Mesenchymal stem cell (in vitro differentiated cells and primary cell): Measurements from ENCODE around the gene MYH13.

Source experiments
- DNase-seq: peaks from one replicate; pipeline ENCODE4 v3.0.0-alpha.2; 2013
- H2AFZ ChIP-seq: one replicate; pipeline ENCODE4 v1.6.1; 2013; ENCODE audit warnings: low read depth, mild to moderate bottlenecking, control low read depth, inconsistent platforms, low read length, moderate library complexity
- H2AK5ac ChIP-seq: 2 replicates; pipeline ENCODE4 v1.6.1; 2013; ENCODE audit warnings: low read length, moderate library complexity, mild to moderate bottlenecking, inconsistent platforms; ENCODE audit not compliant: severe bottlenecking
- H2BK120ac ChIP-seq: one replicate; pipeline ENCODE4 v1.6.1; 2013; ENCODE audit warnings: low read depth, mild to moderate bottlenecking, inconsistent platforms, low read length, moderate library complexity
- H2BK12ac ChIP-seq, 2 experiments: one replicate each; pipeline ENCODE4 v1.6.1; 2013; ENCODE audit warnings: inconsistent platforms in 2 of 2, low read length in 2 of 2, mild to moderate bottlenecking in 2 of 2, moderate library complexity in 2 of 2, control low read depth in 1 of 2
- H2BK15ac ChIP-seq: one replicate; pipeline ENCODE4 v1.6.1; 2013; ENCODE audit warnings: mild to moderate bottlenecking, low read depth, inconsistent platforms; ENCODE audit not compliant: poor library complexity, severe bottlenecking
- H2BK5ac ChIP-seq: 2 replicates; pipeline ENCODE4 v1.6.1; 2013; ENCODE audit warnings: low read depth, mild to moderate bottlenecking, low read length, control low read depth, inconsistent platforms; ENCODE audit not compliant: poor library complexity, severe bottlenecking
- H3K14ac ChIP-seq, 2 experiments: one replicate each; pipeline ENCODE4 v1.6.1; 2013; ENCODE audit warnings: inconsistent platforms in 2 of 2, low read length in 2 of 2, control low read depth in 1 of 2, mild to moderate bottlenecking in 1 of 2, moderate library complexity in 1 of 2
- H3K18ac ChIP-seq, 2 experiments: one replicate each; pipeline ENCODE4 v1.6.1; 2013; ENCODE audit warnings: inconsistent platforms in 2 of 2, low read length in 2 of 2, control low read depth in 1 of 2, low read depth in 1 of 2, mild to moderate bottlenecking in 1 of 2
- H3K23ac ChIP-seq, 2 experiments: one replicate each; pipeline ENCODE4 v1.6.1; 2013; ENCODE audit warnings: inconsistent platforms in 2 of 2, low read length in 2 of 2, mild to moderate bottlenecking in 2 of 2, moderate library complexity in 2 of 2, control low read depth in 1 of 2
- H3K27ac ChIP-seq: 2 replicates; pipeline ENCODE4 v1.5.1; 2013; ENCODE audit warnings: mild to moderate bottlenecking, moderate library complexity, low read length, control low read depth, inconsistent platforms; ENCODE audit not compliant: poor library complexity, severe bottlenecking
- H3K27me3 ChIP-seq, 2 experiments: 2 replicates each; pipeline versions ENCODE4 v1.6.1 to v1.7.0; 2013; ENCODE audit warnings: low read length in 2 of 2, mild to moderate bottlenecking in 2 of 2, moderate library complexity in 2 of 2, control low read depth in 1 of 2, inconsistent platforms in 1 of 2; ENCODE audit not compliant: control insufficient read depth in 1 of 2, insufficient read depth in 1 of 2
- H3K36me3 ChIP-seq, 2 experiments: 2 replicates each; pipeline versions ENCODE4 v1.6.1 to v1.7.0; 2013; ENCODE audit warnings: low read length in 2 of 2, control low read depth in 1 of 2, inconsistent platforms in 1 of 2, low read depth in 1 of 2, mild to moderate bottlenecking in 1 of 2; ENCODE audit not compliant: insufficient read depth in 2 of 2, control insufficient read depth in 1 of 2
- H3K4ac ChIP-seq, 2 experiments: one replicate each; pipeline ENCODE4 v1.6.1; 2013; ENCODE audit warnings: inconsistent platforms in 2 of 2, low read length in 2 of 2, mild to moderate bottlenecking in 2 of 2, moderate library complexity in 2 of 2, control low read depth in 1 of 2, low read depth in 1 of 2
- H3K4me1 ChIP-seq: 2 replicates; pipeline ENCODE4 v1.6.1; 2013; ENCODE audit warnings: low read depth, low read length, control low read depth; ENCODE audit not compliant: control insufficient read depth, insufficient read depth
- H3K4me2 ChIP-seq: 2 replicates; pipeline ENCODE4 v1.6.1; 2013; ENCODE audit warnings: low read length, mild to moderate bottlenecking, inconsistent platforms; ENCODE audit not compliant: poor library complexity, severe bottlenecking
- H3K4me3 ChIP-seq, 2 experiments: 2 replicates each; pipeline versions ENCODE4 v1.5.1 to v1.7.0; 2013; ENCODE audit warnings: low read length in 2 of 2, mild to moderate bottlenecking in 2 of 2, control low read depth in 1 of 2, low read depth in 1 of 2; ENCODE audit not compliant: insufficient read depth in 1 of 2
- H3K79me1 ChIP-seq: replicated peaks from 2 replicates; pipeline ENCODE4 v1.6.1; 2013; ENCODE audit warnings: mild to moderate bottlenecking, control low read depth, low read length, inconsistent platforms; ENCODE audit not compliant: poor library complexity, severe bottlenecking
- H3K9ac ChIP-seq: 2 replicates; pipeline ENCODE4 v1.7.0; 2013; ENCODE audit warnings: mild to moderate bottlenecking, low read length, moderate library complexity
- H3K9me3 ChIP-seq: 2 replicates; pipeline ENCODE4 v1.7.0; 2013; ENCODE audit warnings: mild to moderate bottlenecking, low read length; ENCODE audit not compliant: control insufficient read depth
- H4K8ac ChIP-seq: one replicate; pipeline ENCODE4 v1.6.1; 2013; ENCODE audit warnings: inconsistent platforms, mild to moderate bottlenecking, low read length, moderate library complexity
- H4K91ac ChIP-seq: one replicate; pipeline ENCODE4 v1.6.1; 2013; ENCODE audit warnings: mild to moderate bottlenecking, low read length, inconsistent platforms
- WGBS: methylation state at CpG from one replicate; pipeline ENCODE4 v1.1.7; 2013; ENCODE audit warnings: mixed read lengths; 5-methylcytosine and 5-hydroxymethylcytosine counted together

The MYH13 gene

DNA sequence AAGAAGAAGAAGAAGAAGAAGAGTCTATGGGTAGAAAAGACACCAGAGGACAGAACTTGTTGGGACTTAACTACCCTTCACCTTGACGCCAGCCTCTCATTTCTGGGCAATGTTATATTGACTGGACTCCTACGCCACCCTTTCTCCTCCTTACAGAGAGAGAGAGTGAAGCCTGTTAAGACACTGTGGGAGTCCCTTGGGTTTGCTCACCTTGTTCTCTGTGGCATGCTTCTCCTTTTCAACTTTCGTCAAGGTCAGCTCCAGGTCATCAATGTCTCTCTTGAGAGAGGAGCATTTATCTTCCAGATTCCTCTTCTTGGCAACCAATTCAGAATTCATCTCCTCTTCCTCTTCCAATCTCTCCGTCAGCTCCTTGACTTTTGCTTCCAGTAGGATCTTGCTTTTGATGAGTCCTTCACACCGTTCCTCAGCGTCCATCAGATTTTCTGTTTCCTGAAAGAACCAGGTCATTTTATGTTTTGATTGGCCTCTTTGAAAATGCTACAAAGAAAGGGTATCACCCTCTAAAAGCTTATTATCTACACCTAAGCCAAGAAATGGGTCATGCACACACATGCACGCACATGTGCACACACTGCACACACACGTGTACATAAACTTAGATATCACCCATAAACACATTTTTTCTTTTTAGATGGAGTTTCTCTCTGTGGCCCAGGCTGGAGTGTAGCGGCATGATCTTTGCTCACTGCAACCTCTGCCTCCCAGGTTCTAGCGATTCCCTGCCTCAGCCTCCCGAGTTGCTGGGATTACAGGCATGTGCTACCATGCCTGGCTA is 48.8 kb downstream of the MYH13 start:
- Histone ChIP-seq H3K4me2 (no peak overlapping the region), H4K8ac (no peak overlapping the region), H3K9me3 (no peaks in the 10 kb centered on the region), H4K91ac (no peak overlapping the region), H3K4ac (no peak overlapping the region), H3K27ac (no peak overlapping the region), H2BK15ac (no peak overlapping the region), H2BK120ac (no peak overlapping the region), H2BK5ac (no peak overlapping the region), H3K18ac (no peak overlapping the region), H3K4me3 (no peak overlapping the region), H2AK5ac (no peak overlapping the region), H3K14ac (no peak overlapping the region), H3K27me3 (peaks cover under 1 to 14% of the 10 kb centered on the region in 2 experiments), H3K4me1 (no peaks in the 10 kb centered on the region), H3K23ac (no peak overlapping the region), H3K36me3 (no peaks in the 10 kb centered on the region), H2BK12ac (no peak overlapping the region), H2AFZ (no peak overlapping the region), H3K79me1 (no peaks in the 10 kb centered on the region), H3K9ac (no peak overlapping the region)
- no peak for DNase-seq
- WGBS = 92% methylated on average over 11 of the region's 11 CpGs

DNA sequence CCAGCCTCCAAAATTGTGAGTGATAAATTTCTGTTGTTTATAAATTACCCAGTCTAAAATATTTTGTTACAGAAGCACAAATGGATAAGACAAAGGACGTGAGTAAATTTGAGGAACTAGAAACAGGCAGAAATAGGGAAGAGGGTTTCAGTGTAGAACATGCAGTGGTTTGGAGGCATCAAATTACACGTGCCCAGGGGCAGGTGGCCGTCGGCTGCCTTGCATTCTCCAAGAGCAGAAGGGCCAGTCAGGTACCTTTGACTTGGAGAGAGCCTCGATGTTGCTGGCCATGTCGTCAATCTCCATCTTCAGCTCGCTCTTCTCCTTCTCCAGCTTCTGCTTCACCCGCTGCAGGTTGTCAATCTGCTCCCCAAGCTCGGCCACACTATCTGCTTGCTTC is 54.3 kb downstream of the MYH13 start:
- Histone ChIP-seq H3K36me3 (no peaks in the 10 kb centered on the region), H4K8ac (no peak overlapping the region), H3K9me3 (no peaks in the 10 kb centered on the region), H3K4ac (no peak overlapping the region), H2BK5ac (no peak overlapping the region), H2BK15ac (no peak overlapping the region), H2AFZ (no peak overlapping the region), H3K79me1 (no peaks in the 10 kb centered on the region), H2BK120ac (no peak overlapping the region), H3K9ac (no peak overlapping the region), H3K18ac (no peak overlapping the region), H3K23ac (no peak overlapping the region), H2AK5ac (no peak overlapping the region), H2BK12ac (no peak overlapping the region), H3K14ac (no peak overlapping the region), H3K4me1 (peaks cover 2% of the 10 kb centered on the region), H3K4me3 (no peak overlapping the region), H3K4me2 (no peak overlapping the region), H3K27me3 (peaks cover 0 to 8% of the 10 kb centered on the region in 2 experiments), H4K91ac (no peak overlapping the region), H3K27ac (no peak overlapping the region)
- no peak for DNase-seq
- 80% methylated on average over 9 of the region's 9 CpGs for WGBS

DNA sequence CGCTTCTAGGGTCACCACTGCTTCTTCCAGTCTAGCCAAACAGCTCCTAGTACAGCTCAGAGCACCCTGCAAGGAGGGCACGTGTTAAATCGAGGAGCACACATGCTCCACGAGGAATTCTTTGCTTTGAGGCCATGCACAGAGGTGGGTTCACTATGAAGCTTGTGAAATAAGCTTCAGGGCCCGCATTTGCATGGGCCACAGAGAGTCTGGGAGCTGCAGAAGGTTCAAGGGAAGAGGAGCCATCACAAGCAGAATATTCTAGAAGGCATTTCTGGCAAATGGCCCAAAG is 55.3 kb downstream of the MYH13 start:
- Histone ChIP-seq H4K8ac (no peak overlapping the region), H3K4ac (no peak overlapping the region), H2BK12ac (no peak overlapping the region), H3K27ac (no peak overlapping the region), H3K27me3 (peaks cover 0 to 8% of the 10 kb centered on the region in 2 experiments), H3K23ac (no peak overlapping the region), H3K9me3 (no peaks in the 10 kb centered on the region), H2AK5ac (no peak overlapping the region), H4K91ac (no peak overlapping the region), H3K4me1 (peaks cover 2% of the 10 kb centered on the region), H3K4me3 (no peak overlapping the region), H2BK15ac (no peak overlapping the region), H3K36me3 (no peaks in the 10 kb centered on the region), H3K18ac (no peak overlapping the region), H3K14ac (no peak overlapping the region), H3K4me2 (no peak overlapping the region), H2BK5ac (no peak overlapping the region), H3K79me1 (no peaks in the 10 kb centered on the region), H2AFZ (no peak overlapping the region), H2BK120ac (no peak overlapping the region), H3K9ac (no peak overlapping the region)
- DNase-seq = no peak
- 77% methylated on average over 5 of the region's 5 CpGs for WGBS

DNA sequence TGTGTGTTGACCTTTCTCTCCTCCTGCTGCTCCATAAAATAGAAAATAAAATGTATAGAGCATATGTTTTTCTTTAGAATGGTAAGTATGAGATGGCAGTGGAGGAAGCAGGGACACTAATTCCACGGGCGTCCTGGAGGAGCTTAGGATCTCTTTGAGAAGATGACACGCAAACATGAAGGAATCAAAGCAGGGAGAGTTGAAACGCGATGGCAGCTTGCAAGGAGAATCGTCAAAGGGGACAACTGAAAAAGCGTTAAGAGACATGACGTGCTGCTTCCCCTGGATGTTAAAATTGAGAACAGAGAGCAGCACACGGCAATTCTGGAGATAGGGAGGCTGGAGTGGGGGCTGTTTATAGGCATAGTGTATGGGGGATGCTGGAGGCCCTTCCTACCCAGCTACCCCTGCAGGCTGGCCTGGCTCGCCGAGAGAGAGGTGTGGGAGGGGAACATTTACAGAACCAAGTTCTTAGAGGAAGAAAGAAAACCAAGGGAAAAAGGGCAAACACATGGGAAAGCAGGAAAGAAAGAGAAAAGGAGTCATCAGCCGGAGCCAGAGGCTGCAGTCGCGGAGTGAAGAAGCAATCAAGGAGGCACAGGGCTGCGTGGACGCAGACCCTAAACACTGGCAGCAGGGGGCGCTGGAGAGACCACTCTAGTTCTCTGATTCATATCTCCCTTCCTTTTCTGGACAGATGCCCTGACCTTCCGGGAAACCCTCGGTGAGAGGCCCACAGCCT is 55.8 kb downstream of the MYH13 start:
- H3K79me1 ChIP-seq = no peaks in the 10 kb centered on the region
- DNase-seq = peak; percentile 26

More for the DNA sequence above, 55.8 kb downstream of the MYH13 start:
- peaks cover 2% of the 10 kb centered on the region for H3K4me1 ChIP-seq
- H2BK15ac ChIP-seq = no peak overlapping the region
- WGBS = 78% methylated on average over 18 of the region's 19 CpGs
- H3K9me3 ChIP-seq = no peaks in the 10 kb centered on the region
- no peak overlapping the region for H4K8ac ChIP-seq
- H3K4me2 ChIP-seq = no peak overlapping the region
- H3K4ac ChIP-seq = no peak overlapping the region
- H3K27me3 ChIP-seq = peaks cover 0 to 8% of the 10 kb centered on the region in 2 experiments
- H3K18ac ChIP-seq = no peak overlapping the region
- H2BK120ac ChIP-seq = no peak overlapping the region
- H2AK5ac ChIP-seq = no peak overlapping the region
- H2BK5ac ChIP-seq = no peak overlapping the region
- H3K9ac ChIP-seq = no peak overlapping the region
- H2AFZ ChIP-seq = no peak overlapping the region
- no peak overlapping the region for H4K91ac ChIP-seq
- H3K36me3 ChIP-seq = no peaks in the 10 kb centered on the region
- H3K14ac ChIP-seq = no peak overlapping the region
- no peak overlapping the region for H3K4me3 ChIP-seq
- H3K23ac ChIP-seq = no peak overlapping the region
- no peak overlapping the region for H2BK12ac ChIP-seq
- H3K27ac ChIP-seq = no peak overlapping the region
